HG02840 (cell line): Measurements from ENCODE around the gene UBE2V1.
"Not testable (repeated sequence)": the region's sequence is repeated elsewhere in the genome, so short reads cannot be mapped to it uniquely, and the experiment has no call there.

Experiments used
- ATAC-seq: cut with Tn5 transposase; IDR thresholded peaks from one replicate; pipeline ENCODE4 v1.9.1; 2021; ENCODE audit warnings: mild to moderate bottlenecking, moderate library complexity, moderate number of reproducible peaks; ENCODE audit not compliant: unreplicated experiment, low FRiP score

UBE2V1 gene

DNA sequence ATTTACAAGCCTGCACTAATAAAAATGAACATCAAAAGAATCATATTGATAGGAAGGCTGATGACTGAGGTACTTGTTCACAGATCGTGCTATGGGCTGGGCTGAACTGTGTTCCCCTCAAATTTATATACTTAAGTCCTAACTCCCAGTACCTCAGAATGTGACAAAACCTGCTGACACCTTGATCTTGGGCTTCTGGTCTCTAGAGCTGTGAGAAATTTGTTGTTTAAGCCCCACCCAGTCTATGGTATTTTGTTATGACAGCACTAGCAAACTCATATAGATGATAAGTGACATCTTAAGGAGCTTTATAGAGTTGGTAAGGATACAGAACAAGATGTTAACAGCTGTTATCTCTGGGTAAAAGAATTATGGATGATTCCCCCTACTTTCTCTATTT, 13.8 kb downstream of the UBE2V1 start:
- ATAC-seq = no peak

DNA sequence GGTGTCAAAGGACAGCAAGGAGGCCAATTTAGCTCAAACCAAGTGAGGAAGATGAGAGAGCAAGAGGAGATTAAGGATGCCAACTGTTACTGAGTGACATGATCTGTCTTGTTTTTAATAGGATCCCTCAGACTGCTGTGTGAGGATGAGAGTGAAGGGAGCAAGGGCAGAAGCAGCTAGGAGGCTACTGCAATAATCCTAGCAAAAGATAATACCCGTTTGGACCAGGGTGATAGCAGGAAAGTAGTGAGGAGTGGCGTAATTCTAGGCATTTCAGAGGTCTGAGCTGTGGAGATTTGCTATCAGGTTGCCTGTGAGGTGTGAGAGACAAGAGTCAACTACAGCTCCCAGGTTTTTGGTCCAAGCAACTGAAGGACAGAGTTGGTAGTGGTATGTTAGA, 14.7 kb downstream of the UBE2V1 start:
- no peak for ATAC-seq

DNA sequence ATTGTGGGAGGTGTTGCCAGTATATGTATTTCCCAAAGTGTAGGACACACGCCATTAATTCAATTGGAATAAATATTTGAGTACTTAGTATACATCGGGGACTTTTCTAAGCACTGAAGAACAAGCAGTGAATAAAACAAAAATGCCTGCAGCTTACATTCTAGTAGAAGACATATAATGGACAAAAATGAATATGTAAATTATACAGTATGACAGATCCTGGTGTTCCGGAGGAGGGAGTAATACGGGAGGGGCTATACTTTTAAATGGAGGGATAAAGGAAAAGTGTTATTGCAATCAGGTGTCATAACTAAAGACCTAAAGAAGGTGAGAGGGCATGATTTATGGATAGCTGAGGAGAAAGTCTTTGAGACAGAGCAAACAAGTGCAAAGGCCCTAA, 15.1 kb downstream of the UBE2V1 start:
- ATAC-seq = no peak

DNA sequence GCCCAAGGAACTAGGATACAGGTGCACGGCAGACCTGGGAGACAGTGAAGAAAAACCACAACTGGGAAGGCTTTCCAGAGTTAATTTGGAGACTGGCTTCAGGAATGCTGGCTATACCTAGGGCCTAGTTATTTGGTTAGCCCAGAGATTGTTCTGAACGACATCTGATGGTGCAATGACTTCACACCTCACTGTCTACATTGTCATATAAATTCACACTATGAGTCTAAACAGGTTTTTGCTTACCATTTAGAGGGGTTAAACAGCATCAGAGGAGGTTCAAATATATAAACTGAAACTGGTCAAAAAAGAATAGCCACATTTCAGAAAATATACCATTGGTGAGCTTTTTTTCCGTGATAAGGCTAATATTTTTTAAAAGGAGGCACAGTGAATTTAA, 16.7 kb downstream of the UBE2V1 start:
- no peak for ATAC-seq

DNA sequence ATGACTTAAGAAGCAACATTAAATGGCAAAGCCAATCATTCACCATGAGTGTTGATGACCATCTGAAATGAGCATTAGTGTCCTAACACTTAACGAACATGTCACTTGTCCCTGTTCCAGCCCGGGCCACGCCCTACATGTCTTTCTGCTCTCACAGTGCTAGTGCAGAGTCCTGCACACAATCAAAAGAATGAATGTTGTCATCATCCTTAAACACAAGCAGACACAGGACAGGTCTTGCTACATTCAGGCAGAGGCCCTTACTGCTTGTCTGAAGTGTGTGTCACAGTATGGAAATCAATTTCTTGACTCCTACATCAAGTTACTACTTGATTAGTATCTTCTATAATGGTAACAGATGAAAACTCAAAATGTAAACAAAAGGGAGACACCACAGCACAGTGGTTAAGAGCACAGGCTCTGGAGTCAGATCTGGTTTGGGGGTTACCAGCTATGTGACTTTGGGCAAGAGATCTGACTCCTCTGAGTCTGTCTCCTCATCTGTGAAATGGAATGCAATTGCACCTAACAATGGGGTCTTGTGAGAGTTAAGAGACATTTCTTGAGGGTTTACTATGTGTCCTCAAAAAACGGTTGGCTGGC, 17.4 kb downstream of the UBE2V1 start:
- ATAC-seq = no peak

DNA sequence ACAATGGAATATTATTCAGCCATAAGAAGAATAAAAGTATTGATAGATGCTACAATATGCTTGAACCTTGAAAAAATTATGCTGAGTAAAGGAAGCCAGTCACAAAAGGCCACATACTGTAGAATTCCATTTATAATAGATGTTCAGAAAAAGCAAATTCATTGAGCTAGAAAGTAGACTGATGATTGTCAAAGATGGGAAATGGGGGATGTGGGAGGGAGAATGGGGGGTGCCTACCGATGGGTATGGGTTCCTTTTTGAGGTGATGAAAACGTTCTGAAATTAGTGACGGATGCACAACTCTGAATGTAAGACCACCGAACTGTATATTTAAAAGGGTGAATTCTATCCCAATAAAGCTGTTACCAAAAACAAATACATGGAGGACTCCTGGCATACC, 18.4 kb downstream of the UBE2V1 start:
- ATAC-seq = no peak

DNA sequence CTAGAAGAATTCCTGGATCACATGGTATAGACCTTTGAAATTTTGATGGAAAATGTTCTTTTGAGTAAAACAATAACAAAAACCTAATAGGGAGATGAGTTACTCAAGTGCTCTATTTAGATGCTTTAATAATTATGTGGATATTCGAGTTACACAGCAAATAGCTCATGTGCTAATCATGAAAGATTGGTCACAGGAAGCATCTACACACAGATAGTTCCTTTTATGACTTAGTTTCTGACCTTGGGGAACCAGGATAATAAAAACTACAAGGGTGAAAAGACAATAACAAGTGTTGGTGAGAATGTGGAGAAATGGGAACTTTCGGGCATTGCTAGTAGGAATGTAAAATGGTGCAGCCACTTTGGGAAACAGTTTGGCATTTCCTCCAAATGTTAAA, 19.7 kb downstream of the UBE2V1 start:
- ATAC-seq = no peak

DNA sequence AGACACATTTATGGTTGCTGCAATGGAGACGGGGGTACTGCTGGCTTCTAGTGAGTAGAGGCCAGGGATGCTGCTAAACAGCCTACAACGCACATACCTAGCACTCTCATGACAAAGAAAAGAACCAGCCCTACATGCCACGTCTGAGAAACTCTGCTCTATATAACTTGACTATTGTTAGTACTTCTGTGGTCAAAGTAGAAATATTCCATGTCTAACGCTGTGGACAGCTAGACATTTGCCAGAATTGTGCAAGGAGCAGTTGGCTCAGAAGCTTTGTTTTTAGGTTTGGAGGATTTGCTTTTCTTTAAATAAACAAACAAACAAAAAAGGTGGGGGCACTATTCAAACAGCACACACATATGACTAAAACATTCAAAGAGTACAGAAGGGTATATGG, 20.5 kb downstream of the UBE2V1 start:
- no peak for ATAC-seq

DNA sequence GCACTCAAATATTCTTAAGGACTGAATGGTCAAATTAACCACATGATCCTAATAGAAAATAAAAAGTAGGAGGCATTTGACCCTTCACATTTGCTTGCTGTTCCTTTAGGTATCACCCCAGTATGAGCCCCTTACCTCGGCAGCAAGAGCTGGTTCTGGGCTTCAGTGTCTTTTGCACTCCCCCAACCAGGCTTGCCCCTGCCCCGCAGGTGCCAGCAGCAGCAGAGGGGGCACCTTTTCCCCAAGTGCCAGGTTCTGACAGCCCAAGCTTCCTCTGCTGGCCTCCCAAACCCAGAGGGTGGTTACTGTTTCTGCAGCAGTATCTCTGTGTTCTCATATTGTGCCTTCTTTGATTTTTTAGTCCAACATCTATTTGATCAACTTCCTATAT, 23.2 kb downstream of the UBE2V1 start:
- ATAC-seq = no peak

DNA sequence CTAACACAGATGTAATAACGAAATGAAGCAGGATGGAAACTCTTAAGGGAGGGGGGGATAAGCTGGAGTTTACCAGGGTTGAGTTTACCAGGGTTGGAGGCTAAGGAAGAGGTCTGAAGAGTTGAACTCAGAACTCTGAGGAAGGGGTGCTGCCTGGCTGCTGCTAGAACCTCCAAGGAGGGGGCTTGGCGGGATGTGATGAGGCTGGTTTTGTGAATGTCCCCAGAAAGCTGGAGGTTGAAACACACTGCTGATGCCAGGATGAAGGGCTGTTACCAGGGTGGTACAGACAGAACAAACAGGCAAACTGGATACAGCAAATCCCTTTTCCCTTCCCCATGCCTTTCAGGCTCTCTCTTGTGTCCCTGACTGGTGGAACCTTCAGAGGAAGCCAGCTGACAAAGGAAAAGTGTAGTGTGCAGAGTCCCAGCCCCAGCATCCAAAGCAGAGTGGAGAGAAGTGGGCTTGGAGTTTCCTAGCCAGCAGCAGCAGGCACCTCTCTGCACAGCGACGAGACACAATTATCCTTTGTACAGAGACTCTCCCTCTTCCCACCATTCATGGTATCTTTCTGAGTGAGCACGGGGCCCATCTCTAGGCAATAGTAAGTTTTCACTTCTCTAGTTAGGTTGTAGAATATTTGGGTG, 23.7 kb downstream of the UBE2V1 start:
- ATAC-seq = no peak

DNA sequence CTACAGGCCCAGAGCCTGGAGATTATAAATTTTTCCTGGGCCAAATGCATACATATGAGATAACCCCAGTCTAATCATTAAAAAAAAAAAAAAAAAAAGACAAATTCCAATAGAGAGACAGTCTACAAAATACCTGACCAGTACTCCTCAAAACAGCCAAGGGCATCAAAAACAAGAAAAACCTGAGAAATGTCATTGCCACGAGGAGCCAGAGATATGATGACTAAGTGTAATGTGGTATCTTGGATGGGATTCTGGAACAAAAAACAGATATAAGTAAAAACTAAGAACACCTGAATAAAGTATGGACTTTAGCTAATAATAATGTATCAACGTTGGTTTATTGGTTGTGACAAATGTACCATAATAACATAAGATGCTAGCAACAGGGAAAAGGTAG, 24.9 kb downstream of the UBE2V1 start:
- no peak for ATAC-seq

DNA sequence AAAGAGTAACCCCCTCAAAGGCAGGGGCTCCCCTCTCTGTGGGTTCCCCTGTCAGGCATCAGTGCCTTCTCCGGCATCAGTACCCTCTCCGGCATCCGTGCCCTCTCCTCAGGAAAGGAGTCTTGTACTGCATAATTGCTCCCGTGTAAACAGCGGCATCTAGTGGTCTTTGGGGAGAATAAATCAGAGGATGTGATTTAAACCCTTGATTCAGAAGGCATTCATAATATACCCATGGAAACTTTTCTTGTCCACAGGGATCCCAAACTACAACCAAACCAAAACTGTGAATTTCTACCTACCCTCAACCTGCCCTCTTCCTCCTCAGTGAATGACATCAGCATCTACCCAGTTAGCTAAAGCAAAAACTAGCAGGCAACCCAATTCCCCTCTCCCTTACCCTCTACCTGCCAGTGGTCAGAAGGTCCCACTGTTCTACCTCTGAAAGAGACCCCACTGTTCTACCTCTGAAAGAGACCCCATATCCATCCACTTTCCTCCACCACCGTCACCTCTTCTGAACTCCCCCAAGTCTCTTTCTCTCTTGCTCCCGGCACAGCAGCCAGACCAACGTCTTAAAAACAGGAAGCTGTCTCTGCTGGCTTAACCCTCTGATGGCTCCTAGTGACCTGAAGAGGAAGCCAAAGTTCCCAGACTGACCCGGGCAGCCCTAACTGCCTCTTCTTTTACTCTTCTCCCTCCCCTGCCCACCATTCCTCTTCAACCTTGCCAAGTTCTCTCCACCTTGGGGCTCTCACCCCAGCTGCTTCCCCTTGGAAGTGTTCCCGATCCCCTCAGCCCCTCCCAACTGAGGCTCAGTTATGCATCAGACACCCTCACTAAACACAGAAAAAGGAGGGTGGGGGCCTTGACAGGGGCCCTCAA, 27.2 kb downstream of the UBE2V1 start:
- no peak for ATAC-seq

DNA sequence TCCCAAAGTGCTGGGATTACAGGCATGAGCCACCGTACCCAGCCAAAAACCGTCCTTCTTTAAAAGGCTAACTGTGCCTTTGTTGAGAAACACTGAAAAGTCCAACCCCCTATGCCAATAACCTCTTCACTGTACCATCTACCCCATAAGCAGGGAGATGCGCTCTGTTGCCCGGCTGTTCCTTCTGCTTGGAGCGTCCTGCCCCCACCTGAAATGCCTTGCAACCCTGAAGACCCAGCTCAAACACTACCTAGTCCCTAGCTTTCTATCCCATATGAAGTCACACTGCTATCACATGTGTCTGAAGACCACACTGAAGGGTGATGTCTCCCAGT, 27.8 kb downstream of the UBE2V1 start:
- no peak for ATAC-seq

DNA sequence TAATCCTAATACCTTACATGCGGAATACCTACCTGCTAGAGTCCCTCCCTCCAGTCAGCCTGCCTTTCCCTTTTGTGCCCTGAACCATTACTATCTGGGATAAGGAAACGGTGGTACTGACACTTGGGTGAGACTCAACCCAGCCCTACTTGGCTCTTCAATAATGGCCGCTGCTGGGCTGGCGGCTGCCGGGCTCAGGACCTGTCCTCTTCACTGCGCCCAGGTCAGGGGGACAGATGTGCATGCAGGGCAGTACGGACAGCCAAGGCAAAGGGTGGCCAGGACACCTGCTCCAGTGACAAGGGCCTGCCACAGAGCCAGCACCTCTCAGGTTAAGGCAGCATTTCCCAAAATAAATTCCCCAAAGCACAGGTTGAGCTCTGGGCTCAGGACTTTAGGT, 29.9 kb downstream of the UBE2V1 start:
- no peak for ATAC-seq

DNA sequence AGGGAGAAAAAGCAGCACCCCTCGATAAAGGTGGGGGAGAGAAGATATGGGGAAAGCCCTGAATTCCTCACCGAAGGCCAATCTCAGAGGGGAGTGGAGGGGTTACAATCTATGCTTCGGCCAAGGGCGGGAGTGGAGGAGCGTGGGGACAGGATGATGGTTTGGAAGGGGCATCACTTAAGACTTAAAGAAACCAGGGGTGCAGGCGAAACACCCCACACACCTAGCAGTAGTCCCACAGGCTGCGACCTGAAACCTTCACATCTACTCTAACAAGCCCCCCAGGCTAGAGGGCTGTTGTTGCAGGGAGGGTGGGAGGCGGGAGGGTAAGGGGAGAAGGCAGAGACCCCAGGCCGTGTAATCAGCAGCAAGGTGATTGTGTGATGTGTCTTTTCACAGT, 30.9 kb downstream of the UBE2V1 start:
- not testable (repeated sequence) for ATAC-seq

DNA sequence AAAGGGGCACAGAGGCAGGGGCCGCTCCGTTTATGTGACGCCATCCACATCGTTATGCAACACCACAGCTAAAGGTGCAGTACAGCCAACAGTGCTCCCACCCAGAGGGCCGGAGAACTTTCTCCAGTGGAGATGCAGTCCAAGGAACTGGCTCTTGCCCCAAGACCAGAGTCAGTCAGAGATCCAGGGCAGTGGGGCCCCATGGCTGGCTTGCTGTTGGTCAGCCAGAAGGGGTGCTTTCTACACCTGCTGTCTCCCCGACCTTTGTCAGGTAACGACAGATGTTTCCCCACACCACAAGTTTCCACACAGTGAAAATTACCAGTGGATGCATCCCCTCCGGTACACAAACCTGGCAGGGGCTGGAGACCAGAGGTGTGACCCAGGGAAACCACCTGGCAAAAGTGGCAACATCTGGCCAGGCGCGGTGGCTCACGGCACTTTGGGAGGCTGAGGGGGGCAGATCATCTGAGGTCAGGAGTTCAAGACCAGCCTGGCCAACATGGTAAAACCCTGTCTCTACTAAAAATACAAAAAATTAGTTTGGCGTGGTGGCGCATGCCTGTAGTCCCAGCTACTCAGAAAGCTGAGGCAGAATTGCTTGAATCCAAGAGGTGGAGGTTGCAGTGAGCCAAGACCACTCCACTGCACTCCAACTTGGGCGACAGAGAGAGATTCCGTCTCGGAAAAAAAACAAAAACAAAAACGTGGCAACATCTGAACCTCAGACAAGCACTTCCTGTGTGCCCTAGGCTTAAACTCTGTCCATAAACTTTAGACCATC, 34.9 kb downstream of the UBE2V1 start:
- no peak for ATAC-seq

DNA sequence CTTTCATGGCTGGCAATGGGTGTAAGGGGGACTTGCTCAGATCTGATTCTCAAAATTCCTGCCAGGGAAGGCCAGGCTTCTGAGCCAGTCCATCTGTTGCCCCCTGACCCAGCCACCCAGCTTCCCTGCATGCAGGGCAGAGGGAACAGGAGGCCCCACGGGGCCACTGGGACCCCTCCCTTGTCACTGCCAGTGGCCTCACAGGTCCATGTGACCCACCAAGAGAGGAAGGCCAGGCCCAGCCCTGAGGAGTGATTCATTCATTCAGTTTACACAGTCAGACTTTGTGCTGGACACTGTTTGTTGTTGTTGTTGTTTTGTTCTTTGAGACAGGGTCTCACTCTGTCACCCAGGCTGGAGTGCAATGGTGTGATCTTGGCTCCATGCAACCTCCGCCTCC, 39.5 kb downstream of the UBE2V1 start:
- ATAC-seq = no peak

DNA sequence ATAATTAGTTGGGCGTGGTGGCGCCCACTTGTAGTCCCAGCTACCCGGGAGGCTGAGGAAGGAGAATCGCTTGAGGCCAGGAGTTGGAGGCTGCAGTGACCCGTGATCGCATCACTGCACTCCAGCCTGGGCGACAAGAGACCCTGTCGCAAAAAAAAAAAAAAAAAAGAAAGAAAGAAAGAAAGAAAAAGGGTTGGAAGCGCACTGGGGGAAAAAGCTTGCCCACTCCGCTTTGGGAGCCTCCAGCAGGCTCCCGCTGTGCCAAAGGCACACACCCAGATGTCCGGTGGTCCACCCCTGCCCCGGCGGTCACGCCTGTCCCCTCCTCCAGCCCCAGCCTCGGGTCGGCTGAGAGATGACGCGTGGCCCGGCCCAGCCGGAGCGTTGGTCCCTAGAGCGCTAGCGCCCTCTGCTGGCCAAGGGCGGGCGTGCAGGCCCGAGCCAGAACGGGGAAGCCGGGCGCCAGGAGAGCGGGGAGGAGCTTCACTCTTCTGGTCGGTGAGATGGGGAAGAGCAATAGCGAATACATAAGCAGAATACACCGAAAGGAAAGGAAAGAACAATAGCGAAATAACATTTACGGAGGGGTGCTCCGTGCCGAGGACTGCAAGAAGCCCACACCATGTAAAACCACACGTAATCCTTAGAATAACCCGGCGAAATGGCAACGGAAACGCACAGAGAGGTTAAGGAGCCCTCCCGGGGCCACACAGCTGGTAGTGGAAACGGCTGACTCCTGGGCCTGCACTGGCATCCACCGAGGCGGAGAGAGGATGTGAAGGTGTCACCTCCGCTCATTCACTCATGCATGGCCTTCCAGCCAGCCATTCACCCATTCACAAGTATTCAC, 41.7 kb downstream of the UBE2V1 start:
- no peak for ATAC-seq

DNA sequence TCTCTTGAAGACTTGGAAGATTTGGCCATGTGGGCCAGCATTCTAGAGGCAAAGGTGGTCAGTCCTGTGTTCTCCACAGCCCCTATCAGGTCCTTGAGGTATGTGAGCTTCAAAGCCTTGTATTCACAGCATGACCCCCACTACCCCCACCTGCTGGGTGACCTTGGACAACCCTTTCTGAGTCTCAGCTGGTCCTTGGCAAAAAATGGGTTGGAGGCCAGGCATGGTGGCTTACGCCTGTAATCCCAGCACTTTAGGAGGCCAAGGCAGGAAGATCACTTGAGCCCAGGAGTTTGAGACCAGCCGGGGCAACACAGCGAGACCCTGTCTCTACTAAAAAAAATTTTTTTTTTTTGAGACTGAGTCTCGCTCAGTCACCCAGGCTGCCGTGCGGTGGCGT, 42.6 kb downstream of the UBE2V1 start:
- ATAC-seq = no peak

DNA sequence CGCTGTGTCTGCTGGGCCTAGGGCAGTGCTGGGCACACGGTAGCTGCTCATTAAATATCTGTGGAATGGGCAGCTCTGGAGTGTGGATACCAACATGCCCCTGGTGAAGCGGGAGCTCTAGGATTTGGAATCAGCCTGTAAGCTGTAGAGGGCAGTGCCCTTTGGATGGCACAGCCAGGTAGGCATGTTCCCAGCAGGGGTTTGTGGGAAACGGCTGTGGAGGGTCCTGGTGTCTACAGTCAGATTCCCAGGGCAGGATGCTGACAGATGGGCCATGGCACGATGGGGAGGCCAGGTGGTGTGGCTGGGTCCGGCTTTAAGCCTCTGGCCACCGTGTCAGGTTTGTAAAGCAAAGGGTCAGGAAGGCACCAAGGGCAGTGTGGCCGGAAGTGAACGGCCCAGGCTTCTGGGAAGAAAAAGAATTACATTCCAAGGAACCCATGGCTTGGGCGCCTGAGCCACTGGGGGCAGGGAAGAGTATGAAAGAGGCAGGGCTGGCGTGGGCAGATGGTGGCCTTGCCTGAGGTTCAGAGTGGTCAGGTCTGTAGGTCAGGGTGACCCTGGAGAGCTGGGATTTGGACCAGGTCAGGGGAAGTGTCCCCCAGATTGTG, 44.8 kb downstream of the UBE2V1 start:
- ATAC-seq = no peak
